Upper lobe of left lung (tissue), 4 donors: ENCODE measurements around the gene SORL1.
"Not testable (repeated sequence)": the region's sequence is repeated elsewhere in the genome, so short reads cannot be mapped to it uniquely, and the experiment has no call there.

ENCODE experiments used
- CTCF ChIP-seq, 6 experiments: fragments of 450-650 bp in 4 of 6; fragments of 200-600 bp in 2 of 6; sonication (generic) in 2 of 6; IDR thresholded peaks; one replicate each; pipeline ENCODE4 v1.5.1; 2016 to 2019; ENCODE audit warnings: antibody characterized with exemption in 6 of 6
- POLR2A ChIP-seq, 4 donors: fragments of 450-650 bp; IDR thresholded peaks; one replicate each; pipeline ENCODE4 v1.5.1; 2016 to 2017; ENCODE audit warnings: antibody characterized with exemption in 4 of 4, mild to moderate bottlenecking in 2 of 4
- POLR2AphosphoS5 ChIP-seq, 2 donors: sonication (generic); formaldehyde crosslinking; IDR thresholded peaks; one replicate each; pipeline ENCODE4 v1.5.1; 2017; ENCODE audit warnings: antibody characterized with exemption in 2 of 2

GRCh38 chr11:121506237-121506636 lies 54.1 kb downstream of the SORL1 start:
- TF ChIP-seq CTCF, POLR2A, POLR2AphosphoS5 (IDR thresholded peaks at IDR 0.05): not testable (repeated sequence)
